SK-N-SH (cell line): ENCODE measurements around the gene TYW3.

Experiments
- EP300 ChIP-seq, 2 experiments: IDR thresholded peaks; 2 replicates each; pipeline versions ENCODE4 v1.4.0 to v1.6.1; 2012; ENCODE audit warnings: borderline replicate concordance in 1 of 2, low read depth in 1 of 2, low read length in 1 of 2
- POLR2AphosphoS5 ChIP-seq: IDR thresholded peaks from 2 replicates; pipeline ENCODE4 v1.6.1; 2012; ENCODE audit warnings: low read depth, low read length
- SMC3 ChIP-seq: IDR thresholded peaks from 2 replicates; pipeline ENCODE4 v1.6.1; 2012; ENCODE audit warnings: low read depth, low read length, improper control_type of control experiment
- TF ChIP-seq, protein P1 (sequence below): fragments of 200-600 bp; sonication (generic); IDR thresholded peaks from 2 replicates; pipeline ENCODE4 v1.6.1; 2017; ENCODE audit warnings: antibody characterized with exemption, mild to moderate bottlenecking, moderate library complexity
- TF ChIP-seq, protein P2 (sequence below): fragments of 150-350 bp; IDR thresholded peaks from 2 replicates; pipeline ENCODE4 v1.6.1; 2016; ENCODE audit warnings: mild to moderate bottlenecking, low read depth, low read length
- TF ChIP-seq, protein P3 (sequence below): IDR thresholded peaks from 2 replicates; pipeline ENCODE4 v1.4.0; 2012; ENCODE audit warnings: low read depth

DNA sequence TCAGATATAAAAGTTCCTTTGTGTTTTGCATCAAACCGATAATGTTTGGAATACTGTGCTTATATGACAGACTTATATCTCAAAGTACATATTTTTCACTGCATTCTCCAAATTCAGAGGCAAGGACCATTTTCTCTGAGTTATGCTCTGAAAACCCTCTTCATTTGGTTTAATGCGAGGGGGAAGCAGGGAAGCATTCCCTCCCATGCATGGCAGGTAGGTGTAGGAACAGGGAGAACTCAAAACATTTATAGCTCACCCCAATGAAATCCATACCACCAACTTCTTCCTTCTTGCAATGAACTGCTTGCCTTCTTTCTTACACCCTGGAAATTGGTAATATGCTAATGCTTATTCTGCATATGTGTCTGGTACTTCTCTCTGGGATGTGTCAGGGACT, 48.7 kb upstream of the TYW3 start:
- TF ChIP-seq SMC3 (no peak), EP300 (IDR thresholded peaks at IDR 0.05; ENCODE audit: borderline replicate concordance in 1 of 2, low read depth in 1 of 2, low read length in 1 of 2) (no peak), POLR2AphosphoS5 (no peak)
- TF ChIP-seq, protein P1, sequence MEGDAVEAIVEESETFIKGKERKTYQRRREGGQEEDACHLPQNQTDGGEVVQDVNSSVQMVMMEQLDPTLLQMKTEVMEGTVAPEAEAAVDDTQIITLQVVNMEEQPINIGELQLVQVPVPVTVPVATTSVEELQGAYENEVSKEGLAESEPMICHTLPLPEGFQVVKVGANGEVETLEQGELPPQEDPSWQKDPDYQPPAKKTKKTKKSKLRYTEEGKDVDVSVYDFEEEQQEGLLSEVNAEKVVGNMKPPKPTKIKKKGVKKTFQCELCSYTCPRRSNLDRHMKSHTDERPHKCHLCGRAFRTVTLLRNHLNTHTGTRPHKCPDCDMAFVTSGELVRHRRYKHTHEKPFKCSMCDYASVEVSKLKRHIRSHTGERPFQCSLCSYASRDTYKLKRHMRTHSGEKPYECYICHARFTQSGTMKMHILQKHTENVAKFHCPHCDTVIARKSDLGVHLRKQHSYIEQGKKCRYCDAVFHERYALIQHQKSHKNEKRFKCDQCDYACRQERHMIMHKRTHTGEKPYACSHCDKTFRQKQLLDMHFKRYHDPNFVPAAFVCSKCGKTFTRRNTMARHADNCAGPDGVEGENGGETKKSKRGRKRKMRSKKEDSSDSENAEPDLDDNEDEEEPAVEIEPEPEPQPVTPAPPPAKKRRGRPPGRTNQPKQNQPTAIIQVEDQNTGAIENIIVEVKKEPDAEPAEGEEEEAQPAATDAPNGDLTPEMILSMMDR = no peak
- TF ChIP-seq, protein P2, sequence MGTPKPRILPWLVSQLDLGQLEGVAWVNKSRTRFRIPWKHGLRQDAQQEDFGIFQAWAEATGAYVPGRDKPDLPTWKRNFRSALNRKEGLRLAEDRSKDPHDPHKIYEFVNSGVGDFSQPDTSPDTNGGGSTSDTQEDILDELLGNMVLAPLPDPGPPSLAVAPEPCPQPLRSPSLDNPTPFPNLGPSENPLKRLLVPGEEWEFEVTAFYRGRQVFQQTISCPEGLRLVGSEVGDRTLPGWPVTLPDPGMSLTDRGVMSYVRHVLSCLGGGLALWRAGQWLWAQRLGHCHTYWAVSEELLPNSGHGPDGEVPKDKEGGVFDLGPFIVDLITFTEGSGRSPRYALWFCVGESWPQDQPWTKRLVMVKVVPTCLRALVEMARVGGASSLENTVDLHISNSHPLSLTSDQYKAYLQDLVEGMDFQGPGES = no peak
- TF ChIP-seq, protein P3, sequence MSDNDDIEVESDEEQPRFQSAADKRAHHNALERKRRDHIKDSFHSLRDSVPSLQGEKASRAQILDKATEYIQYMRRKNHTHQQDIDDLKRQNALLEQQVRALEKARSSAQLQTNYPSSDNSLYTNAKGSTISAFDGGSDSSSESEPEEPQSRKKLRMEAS = no peak
